ENCODE results near the gene ZBTB17.

- no peak for TF ChIP-seq CTCF (IDR thresholded peaks at IDR 0.05; ENCODE audit: insufficient read depth, low read length)
- TF ChIP-seq POLR2AphosphoS5 (IDR thresholded peaks at IDR 0.05; ENCODE audit: low read depth): no peak
- no peak for TF ChIP-seq SPI1 (IDR thresholded peaks at IDR 0.05; ENCODE audit: borderline replicate concordance, low read depth)
These were observed 13.7 kb downstream of the ZBTB17 start for GRCh38 chr1:15962176-15962575.
